Measurements from ENCODE around the gene EXOC6B.

- TF ChIP-seq CTCF (IDR thresholded peaks at IDR 0.05; ENCODE audit: borderline replicate concordance, extremely low read depth, low read length, poor library complexity, severe bottlenecking) (no peak), EZH2 (IDR thresholded peaks at IDR 0.05; ENCODE audit: borderline replicate concordance, low read depth, low read length, severe bottlenecking) (no peak)
These were observed 200.5 kb downstream of the EXOC6B start for GRCh38 chr2:72625366-72625765.
